Spinal cord (tissue), 10 donors: ENCODE results near the gene HAPSTR1. TPM values are rescaled to one million over a fixed set of nuclear protein-coding genes. Genes with fewer than 3 reads are reported as not detected.

Experiments
- DNase-seq, 6 donors: peaks; one replicate each; pipeline versions ENCODE4 v3.0.0 to v3.0.0-alpha.2; 2013 to 2015; ENCODE audit warnings: low spot score in 6 of 6, low read depth in 4 of 6
- H3K27ac ChIP-seq: one replicate; pipeline ENCODE4 v1.5.1; 2013; ENCODE audit warnings: low read depth, low read length, control low read depth
- H3K27me3 ChIP-seq: one replicate; pipeline ENCODE4 v1.6.1; 2013; ENCODE audit warnings: low read length; ENCODE audit not compliant: control insufficient read depth, insufficient read depth
- H3K36me3 ChIP-seq: one replicate; pipeline ENCODE4 v1.6.1; 2013; ENCODE audit warnings: low read length; ENCODE audit not compliant: control insufficient read depth, insufficient read depth
- H3K4me1 ChIP-seq: one replicate; pipeline ENCODE4 v1.6.1; 2013; ENCODE audit warnings: low read length; ENCODE audit not compliant: control insufficient read depth, insufficient read depth
- H3K4me3 ChIP-seq: one replicate; pipeline ENCODE4 v1.5.1; 2013; ENCODE audit warnings: low read depth, low read length, control low read depth
- H3K9me3 ChIP-seq: one replicate; pipeline ENCODE4 v1.6.1; 2013; ENCODE audit warnings: low read length; ENCODE audit not compliant: control insufficient read depth, insufficient read depth
- WGBS: methylation state at CpG from one replicate; pipeline ENCODE4 v1.1.5; 2013; ENCODE audit warnings: missing lambda C conversion rate; ENCODE audit not compliant: insufficient coverage; 5-methylcytosine and 5-hydroxymethylcytosine counted together
- polyA plus RNA-seq, 2 donors: library from polyadenylated mRNA; unstranded; fragments of 120-200 nt; gene quantifications; one replicate each; pipeline ENCODE4 v1.2.1, GENCODE V29; 2013; ENCODE audit not compliant: insufficient read length in 2 of 2
- total RNA-seq, 2 donors: library from RNA; depleted of rRNA in 1 of 2; stranded (reverse); fragments of 120-200 nt in 1 of 2; fragments of >200 nt in 1 of 2; gene quantifications; one replicate each; pipeline versions ENCODE4 v1.2.3 to v1.2.4, GENCODE V29; 2013 to 2014
- donor health status: healthy.

Gene HAPSTR1
- total and polyA plus RNA-seq, 4 donors: 43.9 to 87.0 (median 59.3) TPM

DNA sequence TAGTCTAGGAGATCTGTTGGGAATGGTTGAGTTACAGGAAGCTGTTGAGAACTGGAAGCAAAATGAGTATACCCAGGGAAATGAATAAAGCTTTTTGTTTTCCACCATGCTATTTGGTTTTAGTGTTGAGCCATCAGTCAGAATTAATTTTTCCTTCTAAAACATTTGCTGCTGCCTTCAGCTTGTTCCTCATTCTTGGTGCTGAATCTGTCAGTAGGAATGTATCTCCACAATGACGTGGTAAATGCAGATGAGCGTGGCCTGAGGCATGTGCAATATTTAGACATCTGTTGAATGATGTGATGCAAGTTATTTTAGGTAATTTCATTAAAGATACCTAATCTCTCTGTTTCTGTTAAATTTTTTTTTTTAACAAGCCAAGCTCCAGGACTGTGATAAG lies 10.9 kb downstream of the HAPSTR1 start:
- Histone ChIP-seq H3K27me3 (no peaks in the 10 kb centered on the region), H3K4me1 (peaks cover 17% of the 10 kb centered on the region), H3K4me3 (no peak overlapping the region), H3K9me3 (no peaks in the 10 kb centered on the region), H3K36me3 (peaks cover 24% of the 10 kb centered on the region), H3K27ac (no peak overlapping the region)
- no peak for DNase-seq
- WGBS: no CpG with 5 or more reads among the region's 2 CpGs

- no peak overlapping the region for H3K4me3 ChIP-seq
- DNase-seq: no peak
- peaks cover 13% of the 10 kb centered on the region for H3K4me1 ChIP-seq
- peaks cover 19% of the 10 kb centered on the region for H3K36me3 ChIP-seq
- 96% methylated on average over 7 of the region's 13 CpGs for WGBS
- H3K27ac ChIP-seq: no peak overlapping the region
- no peaks in the 10 kb centered on the region for H3K27me3 ChIP-seq
- H3K9me3 ChIP-seq: no peaks in the 10 kb centered on the region
These were observed 11.5 kb downstream of the HAPSTR1 start for GRCh38 chr16:9102943-9103342.

DNA sequence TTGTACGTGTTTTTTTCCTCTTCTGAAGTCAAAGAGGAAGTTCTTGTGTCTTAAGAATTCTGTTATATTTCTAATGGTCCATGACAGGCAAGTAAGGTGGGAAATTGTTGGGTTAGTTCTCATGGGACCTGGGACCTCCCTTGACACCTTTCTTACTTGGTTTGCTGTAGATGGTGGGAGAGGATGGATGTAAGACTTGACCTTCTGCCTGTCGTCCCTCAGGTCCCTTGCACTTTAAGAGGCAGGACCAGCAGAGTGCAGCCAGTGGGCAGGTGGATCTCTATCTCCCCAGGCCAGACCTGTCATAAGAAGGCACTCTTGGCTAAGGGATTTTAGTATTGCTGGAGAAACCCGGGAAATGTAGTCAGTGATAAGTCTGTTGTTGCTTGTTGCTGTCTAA lies 12.1 kb downstream of the HAPSTR1 start:
- WGBS: 85% methylated on average over 3 of the region's 3 CpGs
- Histone ChIP-seq H3K9me3 (no peaks in the 10 kb centered on the region), H3K27ac (no peak overlapping the region), H3K27me3 (no peaks in the 10 kb centered on the region), H3K4me3 (no peak overlapping the region), H3K36me3 (peaks cover 15% of the 10 kb centered on the region), H3K4me1 (peaks cover 10% of the 10 kb centered on the region)
- no peak for DNase-seq

GRCh38 chr16:9105189-9105588 lies 13.7 kb downstream of the HAPSTR1 start:
- Histone ChIP-seq H3K27ac (no peak overlapping the region), H3K4me1 (peaks cover 10% of the 10 kb centered on the region), H3K27me3 (no peaks in the 10 kb centered on the region), H3K4me3 (no peak overlapping the region), H3K9me3 (no peaks in the 10 kb centered on the region), H3K36me3 (peaks cover 15% of the 10 kb centered on the region)
- no peak for DNase-seq

DNA sequence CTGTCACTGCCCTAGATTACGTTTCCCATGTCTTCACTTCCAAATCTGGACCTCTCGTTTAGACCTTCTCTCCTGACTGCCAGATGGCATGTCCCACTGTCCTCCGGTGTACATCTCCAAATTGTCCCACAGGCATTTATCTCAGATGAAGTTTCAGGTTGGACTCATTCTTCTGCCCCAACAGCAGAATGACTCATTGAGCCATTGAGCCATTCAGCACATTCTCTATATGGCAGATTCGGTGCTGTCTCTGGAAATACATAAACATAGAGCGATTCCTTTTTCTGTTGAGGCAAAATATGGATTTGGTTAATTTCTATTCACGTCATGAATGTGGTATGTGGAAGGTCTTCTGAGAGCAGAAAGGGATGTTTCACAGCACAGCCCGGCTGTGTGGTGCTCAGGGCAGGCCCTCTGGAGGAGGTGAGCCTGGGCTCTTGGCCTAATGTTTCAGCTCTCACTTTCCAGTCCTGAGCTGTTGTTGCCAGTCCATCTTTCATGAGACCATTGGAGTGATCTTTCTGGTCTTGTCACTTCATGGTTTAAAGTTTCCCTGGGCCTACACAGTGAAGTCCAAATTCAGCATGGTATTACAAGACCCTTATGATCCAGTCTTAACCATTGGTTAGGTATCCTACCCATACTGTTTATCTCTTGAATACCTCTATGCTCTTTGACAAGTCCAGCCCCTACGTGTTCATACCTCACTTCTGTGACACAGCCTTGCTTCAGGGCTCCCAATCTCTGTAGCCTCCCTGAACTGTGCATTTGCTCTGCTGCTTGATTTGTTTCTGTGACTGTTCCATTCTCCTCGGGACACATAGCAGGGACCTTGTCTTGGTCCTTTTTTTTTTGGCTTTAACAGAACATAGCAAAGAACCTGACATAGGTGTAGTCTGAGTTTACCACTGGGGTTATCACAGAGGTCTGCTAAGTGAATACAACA lies 15.9 kb downstream of the HAPSTR1 start:
- H3K4me3 ChIP-seq: no peak overlapping the region
- WGBS: 96% methylated on average over 7 of the region's 9 CpGs
- peaks cover 10% of the 10 kb centered on the region for H3K4me1 ChIP-seq
- no peaks in the 10 kb centered on the region for H3K27me3 ChIP-seq
- H3K27ac ChIP-seq: no peak overlapping the region
- no peak for DNase-seq
- H3K9me3 ChIP-seq: no peaks in the 10 kb centered on the region
- peaks cover 15% of the 10 kb centered on the region for H3K36me3 ChIP-seq

DNA sequence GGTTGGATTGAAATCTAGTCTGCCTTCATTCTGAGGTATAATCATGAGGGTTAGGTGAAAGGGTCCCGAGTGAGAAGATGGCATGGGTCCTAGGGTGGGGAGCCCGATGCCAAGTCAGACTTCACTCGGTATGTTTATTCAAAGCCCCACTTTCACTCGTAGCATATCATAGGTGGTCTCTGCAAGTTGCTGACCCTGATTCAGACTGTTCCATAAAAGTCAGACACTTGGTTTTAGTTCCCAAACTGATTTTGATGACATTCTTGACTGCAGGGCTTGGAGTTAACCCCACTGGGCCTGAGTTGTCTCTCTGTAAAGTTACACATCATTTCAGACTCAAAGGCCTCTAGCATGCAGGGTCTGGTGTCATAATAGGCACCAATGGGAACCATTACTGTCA lies 17.8 kb downstream of the HAPSTR1 start:
- H3K27me3 ChIP-seq: no peaks in the 10 kb centered on the region
- no peaks in the 10 kb centered on the region for H3K9me3 ChIP-seq
- DNase-seq: no peak
- H3K27ac ChIP-seq: no peak overlapping the region
- peaks cover 12% of the 10 kb centered on the region for H3K4me1 ChIP-seq
- 56% methylated on average over 2 of the region's 4 CpGs for WGBS
- H3K4me3 ChIP-seq: no peak overlapping the region
- H3K36me3 ChIP-seq: peaks cover 6% of the 10 kb centered on the region

- H3K9me3 ChIP-seq: no peaks in the 10 kb centered on the region
- peaks cover under 1% of the 10 kb centered on the region for H3K36me3 ChIP-seq
- H3K27me3 ChIP-seq: no peaks in the 10 kb centered on the region
- H3K4me3 ChIP-seq: no peak overlapping the region
- no peak overlapping the region for H3K27ac ChIP-seq
- WGBS: 41% methylated on average over 5 of the region's 5 CpGs
- peaks cover 9% of the 10 kb centered on the region for H3K4me1 ChIP-seq
- no peak for DNase-seq
These were observed 20.9 kb downstream of the HAPSTR1 start for GRCh38 chr16:9112166-9112843.

DNA sequence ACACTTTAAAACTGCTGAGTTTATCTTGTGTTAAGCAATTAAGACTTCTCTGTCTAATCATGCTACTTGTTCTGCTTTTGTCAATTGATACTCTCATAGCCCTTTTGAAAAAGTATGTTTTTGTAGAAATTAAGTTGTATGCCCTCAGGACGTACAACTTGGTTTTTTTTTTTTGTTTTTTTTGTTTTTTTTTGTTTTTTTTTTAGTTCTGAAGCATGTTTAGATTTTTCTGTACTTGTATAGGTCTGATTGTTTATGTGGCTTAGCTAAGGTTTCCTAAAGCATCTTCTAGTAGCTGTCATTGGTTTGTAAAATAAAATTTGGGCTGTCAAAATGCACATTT lies 21.4 kb downstream of the HAPSTR1 start:
- Histone ChIP-seq H3K9me3 (no peaks in the 10 kb centered on the region), H3K36me3 (no peaks in the 10 kb centered on the region), H3K27me3 (no peaks in the 10 kb centered on the region), H3K4me3 (no peak overlapping the region), H3K4me1 (peaks cover 9% of the 10 kb centered on the region), H3K27ac (no peak overlapping the region)
- no peak for DNase-seq
- WGBS: 25% methylated on average over 1 of the region's 1 CpG

DNA sequence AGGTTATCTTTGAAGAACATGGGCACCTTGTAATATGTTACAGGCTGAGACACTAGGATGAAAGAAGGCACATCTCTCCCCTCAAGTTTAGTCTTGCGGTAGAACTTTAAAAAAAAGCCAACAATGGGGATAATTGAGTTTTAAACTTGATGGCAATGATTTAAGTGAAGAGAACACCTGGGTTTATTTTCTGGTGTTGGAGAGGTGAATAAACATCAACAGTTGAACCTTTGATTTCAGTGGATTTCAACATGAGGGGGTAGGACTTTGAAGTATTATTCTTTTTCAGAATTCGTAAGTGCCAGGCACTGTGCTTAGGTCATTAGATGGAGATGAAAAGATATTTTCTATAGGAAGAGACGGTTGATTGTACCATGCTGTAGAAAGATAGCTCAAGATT lies 22.3 kb downstream of the HAPSTR1 start:
- DNase-seq: no peak
- Histone ChIP-seq H3K27me3 (no peaks in the 10 kb centered on the region), H3K4me3 (no peak overlapping the region), H3K27ac (no peak overlapping the region), H3K4me1 (peaks cover 9% of the 10 kb centered on the region), H3K9me3 (no peaks in the 10 kb centered on the region), H3K36me3 (no peaks in the 10 kb centered on the region)
- 100% methylated on average over 3 of the region's 3 CpGs for WGBS

- Histone ChIP-seq H3K27ac (no peak overlapping the region), H3K9me3 (no peaks in the 10 kb centered on the region), H3K27me3 (no peaks in the 10 kb centered on the region), H3K36me3 (no peaks in the 10 kb centered on the region), H3K4me1 (peaks cover 9% of the 10 kb centered on the region), H3K4me3 (no peak overlapping the region)
- no peak for DNase-seq
- WGBS: 87% methylated on average over 5 of the region's 5 CpGs
These were observed 22.7 kb downstream of the HAPSTR1 start for GRCh38 chr16:9114112-9114511.
